Embryonic facial prominence (tissue), 1 donor: ENCODE measurements around the gene CABLES2.

Experiments
- DNase-seq: peaks from one replicate; pipeline ENCODE4 v3.0.0-alpha.2; 2016; ENCODE audit errors: extremely low spot score

Gene CABLES2

GRCh38 chr20:62418709-62419487 lies 11.8 kb upstream of the CABLES2 start:
- no peak for DNase-seq

- no peak for DNase-seq
Observed at GRCh38 chr20:62417981-62418708, 11.1 kb upstream of the CABLES2 start.

GRCh38 chr20:62416651-62417637 lies 9.9 kb upstream of the CABLES2 start:
- no peak for DNase-seq

- no peak for DNase-seq
Observed at GRCh38 chr20:62415354-62416111, 8.4 kb upstream of the CABLES2 start.

GRCh38 chr20:62413896-62414481 lies 6.9 kb upstream of the CABLES2 start:
- DNase-seq = no peak

GRCh38 chr20:62413025-62413570 lies 6.0 kb upstream of the CABLES2 start:
- no peak for DNase-seq

- no peak for DNase-seq
Observed at GRCh38 chr20:62412194-62413024, 5.3 kb upstream of the CABLES2 start.

GRCh38 chr20:62411479-62412193 lies 4.6 kb upstream of the CABLES2 start:
- DNase-seq = no peak

GRCh38 chr20:62410746-62411478 lies 3.8 kb upstream of the CABLES2 start:
- DNase-seq = no peak

GRCh38 chr20:62409931-62410745 lies 3.1 kb upstream of the CABLES2 start:
- DNase-seq = no peak

- DNase-seq = no peak
Observed at GRCh38 chr20:62409086-62409853, 2.2 kb upstream of the CABLES2 start.

GRCh38 chr20:62408640-62409039 lies 1.6 kb upstream of the CABLES2 start:
- no peak for DNase-seq

- no peak for DNase-seq
Observed at GRCh38 chr20:62408055-62408454, 970 bp upstream of the CABLES2 start.

- DNase-seq = no peak
Observed at GRCh38 chr20:62406635-62407176, 379 bp downstream of the CABLES2 start.

GRCh38 chr20:62405981-62406513 lies 1.0 kb downstream of the CABLES2 start:
- DNase-seq = no peak
